IPS-18c (cell line): ENCODE results near the gene NCK1.

Experiments
- H3K4me3 ChIP-seq: 2 replicates; pipeline ENCODE4 v1.7.0; 2013; ENCODE audit warnings: low read depth, mild to moderate bottlenecking, low read length, moderate library complexity; ENCODE audit not compliant: insufficient read depth
- H3K9me3 ChIP-seq: one replicate; pipeline ENCODE4 v1.6.1; 2013; ENCODE audit warnings: mild to moderate bottlenecking, low read length, moderate library complexity; ENCODE audit not compliant: control insufficient read depth, insufficient read depth

NCK1 gene

GRCh38 chr3:136925425-136926190, 63.6 kb downstream of the NCK1 start:
- no peak overlapping the region for H3K4me3 ChIP-seq
- peaks cover 2% of the 10 kb centered on the region for H3K9me3 ChIP-seq

GRCh38 chr3:136928240-136928639, 66.2 kb downstream of the NCK1 start:
- no peak overlapping the region for H3K4me3 ChIP-seq
- H3K9me3 ChIP-seq, result no peaks in the 10 kb centered on the region

GRCh38 chr3:136929977-136930670, 68.1 kb downstream of the NCK1 start:
- Histone ChIP-seq H3K4me3 (no peak overlapping the region), H3K9me3 (no peaks in the 10 kb centered on the region)

- H3K4me3 ChIP-seq, result no peak overlapping the region
Observed at GRCh38 chr3:136931606-136932005, 69.6 kb downstream of the NCK1 start.

GRCh38 chr3:136932523-136932922, 70.5 kb downstream of the NCK1 start:
- no peaks in the 10 kb centered on the region for H3K9me3 ChIP-seq
- H3K4me3 ChIP-seq, result no peak overlapping the region

More at GRCh38 chr3:136931606-136932005, 69.6 kb downstream of the NCK1 start:
- no peaks in the 10 kb centered on the region for H3K9me3 ChIP-seq

GRCh38 chr3:136932978-136933772, 71.2 kb downstream of the NCK1 start:
- no peak overlapping the region for H3K4me3 ChIP-seq

GRCh38 chr3:136937175-136937574, 75.2 kb downstream of the NCK1 start:
- H3K4me3 ChIP-seq, result no peak overlapping the region
- H3K9me3 ChIP-seq, result no peaks in the 10 kb centered on the region

More at GRCh38 chr3:136932978-136933772, 71.2 kb downstream of the NCK1 start:
- H3K9me3 ChIP-seq, result no peaks in the 10 kb centered on the region

GRCh38 chr3:136937851-136938250, 75.8 kb downstream of the NCK1 start:
- H3K4me3 ChIP-seq, result no peak overlapping the region
- no peaks in the 10 kb centered on the region for H3K9me3 ChIP-seq

- Histone ChIP-seq H3K4me3 (no peak overlapping the region), H3K9me3 (no peaks in the 10 kb centered on the region)
Observed at GRCh38 chr3:136938334-136938733, 76.3 kb downstream of the NCK1 start.

GRCh38 chr3:136939489-136939888, 77.5 kb downstream of the NCK1 start:
- Histone ChIP-seq H3K9me3 (no peaks in the 10 kb centered on the region), H3K4me3 (no peak overlapping the region)

GRCh38 chr3:136942803-136943202, 80.8 kb downstream of the NCK1 start:
- Histone ChIP-seq H3K4me3 (no peak overlapping the region), H3K9me3 (no peaks in the 10 kb centered on the region)

- Histone ChIP-seq H3K9me3 (no peaks in the 10 kb centered on the region), H3K4me3 (no peak overlapping the region)
Observed at GRCh38 chr3:136943436-136943835, 81.4 kb downstream of the NCK1 start.

GRCh38 chr3:136946978-136947377, 85.0 kb downstream of the NCK1 start:
- Histone ChIP-seq H3K4me3 (no peak overlapping the region), H3K9me3 (no peaks in the 10 kb centered on the region)

- no peaks in the 10 kb centered on the region for H3K9me3 ChIP-seq
- H3K4me3 ChIP-seq, result no peak overlapping the region
Observed at GRCh38 chr3:136947477-136947876, 85.5 kb downstream of the NCK1 start.

- no peak overlapping the region for H3K4me3 ChIP-seq
Observed at GRCh38 chr3:136949146-136949545, 87.1 kb downstream of the NCK1 start.

GRCh38 chr3:136949708-136950107, 87.7 kb downstream of the NCK1 start:
- Histone ChIP-seq H3K4me3 (no peak overlapping the region), H3K9me3 (no peaks in the 10 kb centered on the region)

More at GRCh38 chr3:136949146-136949545, 87.1 kb downstream of the NCK1 start:
- H3K9me3 ChIP-seq, result no peaks in the 10 kb centered on the region

GRCh38 chr3:136950623-136951022, 88.6 kb downstream of the NCK1 start:
- Histone ChIP-seq H3K4me3 (no peak overlapping the region), H3K9me3 (no peaks in the 10 kb centered on the region)

- no peaks in the 10 kb centered on the region for H3K9me3 ChIP-seq
- no peak overlapping the region for H3K4me3 ChIP-seq
Observed at GRCh38 chr3:136952292-136952691, 90.3 kb downstream of the NCK1 start.
